WTC11 (cell line): Measurements from ENCODE around the gene SLC39A5. TPM values are rescaled to one million over a fixed set of nuclear protein-coding genes. Genes with fewer than 3 reads are reported as not detected.

Experiments used
- ATF2 ChIP-seq: sonication (generic); formaldehyde crosslinking; IDR thresholded peaks from 2 replicates; pipeline ENCODE4 v1.8.1; 2022; ENCODE audit warnings: low read depth, missing genetic modification reagents, borderline replicate concordance
- CDX4 ChIP-seq: fragments of 250-450 bp; sonication (Bioruptor Pico); IDR thresholded peaks from 2 replicates; pipeline ENCODE4 v1.9.0; 2021; ENCODE audit warnings: moderate library complexity, mild to moderate bottlenecking, inconsistent platforms, borderline replicate concordance
- EMX1 ChIP-seq: fragments of 250-450 bp; sonication (Bioruptor Pico); IDR thresholded peaks from 2 replicates; pipeline ENCODE4 v1.8.0; 2021; ENCODE audit warnings: mild to moderate bottlenecking
- ETV6 ChIP-seq: sonication (generic); formaldehyde crosslinking; IDR thresholded peaks from 2 replicates; pipeline ENCODE4 v1.8.1; 2022; ENCODE audit warnings: mild to moderate bottlenecking, missing genetic modification reagents
- FOXP1 ChIP-seq: sonication (generic); formaldehyde crosslinking; IDR thresholded peaks from 2 replicates; pipeline ENCODE4 v1.8.0; 2022; ENCODE audit warnings: missing genetic modification reagents, mild to moderate bottlenecking, moderate library complexity, borderline replicate concordance
- HMGXB4 ChIP-seq: sonication (generic); formaldehyde crosslinking; IDR thresholded peaks from 2 replicates; pipeline ENCODE4 v1.8.1; 2023; ENCODE audit warnings: mild to moderate bottlenecking, moderate library complexity, missing genetic modification reagents
- JAZF1 ChIP-seq: fragments of 250-450 bp; sonication (Bioruptor Pico); IDR thresholded peaks from 2 replicates; pipeline ENCODE4 v1.9.0; 2021; ENCODE audit warnings: moderate library complexity, mild to moderate bottlenecking, inconsistent platforms
- MLX ChIP-seq: sonication (generic); formaldehyde crosslinking; IDR thresholded peaks from 2 replicates; pipeline ENCODE4 v1.8.1; 2023; ENCODE audit warnings: mild to moderate bottlenecking, missing genetic modification reagents, moderate library complexity
- MYBL2 ChIP-seq: sonication (generic); formaldehyde crosslinking; IDR thresholded peaks from 2 replicates; pipeline ENCODE4 v1.8.1; 2023; ENCODE audit warnings: mild to moderate bottlenecking, moderate library complexity, missing genetic modification reagents
- PRDM15 ChIP-seq: sonication (generic); formaldehyde crosslinking; IDR thresholded peaks from 2 replicates; pipeline ENCODE4 v1.8.0; 2022; ENCODE audit warnings: missing genetic modification reagents
- PREB ChIP-seq: sonication (generic); formaldehyde crosslinking; IDR thresholded peaks from 2 replicates; pipeline ENCODE4 v1.8.1; 2022; ENCODE audit warnings: mild to moderate bottlenecking, missing genetic modification reagents, moderate library complexity, borderline replicate concordance
- PRRX2 ChIP-seq: fragments of 250-450 bp; sonication (Bioruptor Pico); IDR thresholded peaks from 2 replicates; pipeline ENCODE4 v1.8.0; 2021; ENCODE audit warnings: mild to moderate bottlenecking
- SMAD4 ChIP-seq: sonication (generic); formaldehyde crosslinking; IDR thresholded peaks from 2 replicates; pipeline ENCODE4 v1.8.0; 2022; ENCODE audit warnings: mild to moderate bottlenecking, missing genetic modification reagents
- SOX15 ChIP-seq: fragments of 250-450 bp; sonication (Bioruptor Pico); IDR thresholded peaks from 2 replicates; pipeline ENCODE4 v1.9.0; 2021; ENCODE audit warnings: mild to moderate bottlenecking
- USF1 ChIP-seq: sonication (generic); formaldehyde crosslinking; IDR thresholded peaks from 2 replicates; pipeline ENCODE4 v1.8.0; 2022; ENCODE audit warnings: mild to moderate bottlenecking, missing genetic modification reagents
- ZBTB21 ChIP-seq: sonication (generic); formaldehyde crosslinking; IDR thresholded peaks from 2 replicates; pipeline ENCODE4 v1.8.1; 2023; ENCODE audit warnings: mild to moderate bottlenecking, missing genetic modification reagents, borderline replicate concordance
- total RNA-seq: library from RNA; stranded (reverse); gene quantifications from 3 replicates; pipeline ENCODE4 v1.2.3, GENCODE V29; 2021
- TF ChIP-seq, protein P1 (sequence below): sonication (generic); formaldehyde crosslinking; conservative IDR thresholded peaks from 2 replicates; pipeline ENCODE4 v1.8.1; 2022; ENCODE audit warnings: mild to moderate bottlenecking, missing genetic modification reagents
- TF ChIP-seq, protein P2 (sequence below): sonication (generic); formaldehyde crosslinking; IDR thresholded peaks from 2 replicates; pipeline ENCODE4 v1.8.1; 2022; ENCODE audit warnings: missing genetic modification reagents, borderline replicate concordance
- TF ChIP-seq, protein P3 (sequence below): fragments of 200-600 bp; IDR thresholded peaks from 2 replicates; pipeline ENCODE4 v1.8.0; 2022; ENCODE audit warnings: antibody characterized with exemption
- TF ChIP-seq, protein P4 (sequence below): fragments of 250-450 bp; sonication (Bioruptor Pico); IDR thresholded peaks from 2 replicates; pipeline ENCODE4 v2.1.2; 2022; ENCODE audit warnings: mild to moderate bottlenecking, moderate library complexity

Gene SLC39A5
- total RNA-seq, 1 experiment from 2014 or later = 0.26 TPM

- TF ChIP-seq ATF2 (no peak), ZBTB21 (CRISPR knock-in tag) (no peak), JAZF1 (CRISPR knock-in tag) (no peak), MLX (CRISPR knock-in tag) (no peak), HMGXB4 (CRISPR knock-in tag) (no peak), SOX15 (CRISPR knock-in tag) (no peak), ETV6 (CRISPR knock-in tag) (no peak), CDX4 (CRISPR knock-in tag) (no peak), PRDM15 (CRISPR knock-in tag) (0 out of 2 replicates have a peak, but pooled peaks have one; percentile 9), SMAD4 (CRISPR knock-in tag) (no peak), PRRX2 (CRISPR knock-in tag) (no peak), EMX1 (CRISPR knock-in tag) (no peak), FOXP1 (CRISPR knock-in tag) (peak; percentile 77), USF1 (CRISPR knock-in tag) (no peak), PREB (CRISPR knock-in tag) (no peak), MYBL2 (CRISPR knock-in tag) (peak; percentile 33; the same call in 1 of the 2 replicates)
- TF ChIP-seq, protein P1, sequence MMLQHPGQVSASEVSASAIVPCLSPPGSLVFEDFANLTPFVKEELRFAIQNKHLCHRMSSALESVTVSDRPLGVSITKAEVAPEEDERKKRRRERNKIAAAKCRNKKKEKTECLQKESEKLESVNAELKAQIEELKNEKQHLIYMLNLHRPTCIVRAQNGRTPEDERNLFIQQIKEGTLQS (CRISPR knock-in tag) = no peak
- TF ChIP-seq, protein P2, sequence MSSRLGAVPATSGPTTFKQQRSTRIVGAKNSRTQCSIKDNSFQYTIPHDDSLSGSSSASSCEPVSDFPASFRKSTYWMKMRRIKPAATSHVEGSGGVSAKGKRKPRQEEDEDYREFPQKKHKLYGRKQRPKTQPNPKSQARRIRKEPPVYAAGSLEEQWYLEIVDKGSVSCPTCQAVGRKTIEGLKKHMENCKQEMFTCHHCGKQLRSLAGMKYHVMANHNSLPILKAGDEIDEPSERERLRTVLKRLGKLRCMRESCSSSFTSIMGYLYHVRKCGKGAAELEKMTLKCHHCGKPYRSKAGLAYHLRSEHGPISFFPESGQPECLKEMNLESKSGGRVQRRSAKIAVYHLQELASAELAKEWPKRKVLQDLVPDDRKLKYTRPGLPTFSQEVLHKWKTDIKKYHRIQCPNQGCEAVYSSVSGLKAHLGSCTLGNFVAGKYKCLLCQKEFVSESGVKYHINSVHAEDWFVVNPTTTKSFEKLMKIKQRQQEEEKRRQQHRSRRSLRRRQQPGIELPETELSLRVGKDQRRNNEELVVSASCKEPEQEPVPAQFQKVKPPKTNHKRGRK (CRISPR knock-in tag) = no peak
- TF ChIP-seq, protein P3, sequence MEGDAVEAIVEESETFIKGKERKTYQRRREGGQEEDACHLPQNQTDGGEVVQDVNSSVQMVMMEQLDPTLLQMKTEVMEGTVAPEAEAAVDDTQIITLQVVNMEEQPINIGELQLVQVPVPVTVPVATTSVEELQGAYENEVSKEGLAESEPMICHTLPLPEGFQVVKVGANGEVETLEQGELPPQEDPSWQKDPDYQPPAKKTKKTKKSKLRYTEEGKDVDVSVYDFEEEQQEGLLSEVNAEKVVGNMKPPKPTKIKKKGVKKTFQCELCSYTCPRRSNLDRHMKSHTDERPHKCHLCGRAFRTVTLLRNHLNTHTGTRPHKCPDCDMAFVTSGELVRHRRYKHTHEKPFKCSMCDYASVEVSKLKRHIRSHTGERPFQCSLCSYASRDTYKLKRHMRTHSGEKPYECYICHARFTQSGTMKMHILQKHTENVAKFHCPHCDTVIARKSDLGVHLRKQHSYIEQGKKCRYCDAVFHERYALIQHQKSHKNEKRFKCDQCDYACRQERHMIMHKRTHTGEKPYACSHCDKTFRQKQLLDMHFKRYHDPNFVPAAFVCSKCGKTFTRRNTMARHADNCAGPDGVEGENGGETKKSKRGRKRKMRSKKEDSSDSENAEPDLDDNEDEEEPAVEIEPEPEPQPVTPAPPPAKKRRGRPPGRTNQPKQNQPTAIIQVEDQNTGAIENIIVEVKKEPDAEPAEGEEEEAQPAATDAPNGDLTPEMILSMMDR = no peak
- TF ChIP-seq, protein P4, sequence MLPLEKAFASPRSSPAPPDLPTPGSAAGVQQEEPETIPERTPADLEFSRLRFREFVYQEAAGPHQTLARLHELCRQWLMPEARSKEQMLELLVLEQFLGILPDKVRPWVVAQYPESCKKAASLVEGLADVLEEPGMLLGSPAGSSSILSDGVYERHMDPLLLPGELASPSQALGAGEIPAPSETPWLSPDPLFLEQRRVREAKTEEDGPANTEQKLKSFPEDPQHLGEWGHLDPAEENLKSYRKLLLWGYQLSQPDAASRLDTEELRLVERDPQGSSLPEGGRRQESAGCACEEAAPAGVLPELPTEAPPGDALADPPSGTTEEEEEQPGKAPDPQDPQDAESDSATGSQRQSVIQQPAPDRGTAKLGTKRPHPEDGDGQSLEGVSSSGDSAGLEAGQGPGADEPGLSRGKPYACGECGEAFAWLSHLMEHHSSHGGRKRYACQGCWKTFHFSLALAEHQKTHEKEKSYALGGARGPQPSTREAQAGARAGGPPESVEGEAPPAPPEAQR (CRISPR knock-in tag) = no peak
Measured at GRCh38 chr12:56221232-56221756, 8.6 kb upstream of the SLC39A5 start (continued).
